Skeletal muscle satellite cell (primary cell): ENCODE results near the gene ZCCHC17.

Source experiments
- H3K27me3 ChIP-seq: 2 replicates; pipeline ENCODE4 v1.7.0; 2013; ENCODE audit warnings: low read length; ENCODE audit not compliant: control insufficient read depth, insufficient read depth
- H3K36me3 ChIP-seq: 2 replicates; pipeline ENCODE4 v1.7.0; 2013; ENCODE audit warnings: mild to moderate bottlenecking, control low read depth, low read length; ENCODE audit not compliant: insufficient read depth
- H3K4me1 ChIP-seq: 2 replicates; pipeline ENCODE4 v1.7.0; 2013; ENCODE audit warnings: low read length; ENCODE audit not compliant: control insufficient read depth, insufficient read depth
- H3K4me2 ChIP-seq: 2 replicates; pipeline ENCODE4 v1.7.0; 2013; ENCODE audit warnings: mild to moderate bottlenecking, low read length
- H3K4me3 ChIP-seq: 2 replicates; pipeline ENCODE4 v1.7.0; 2013; ENCODE audit warnings: low read length
- H3K9ac ChIP-seq: 2 replicates; pipeline ENCODE4 v1.7.0; 2013; ENCODE audit warnings: mild to moderate bottlenecking, low read depth, low read length, moderate library complexity
- H3K9me3 ChIP-seq: replicated peaks from 2 replicates; pipeline ENCODE4 v1.7.0; 2013; ENCODE audit warnings: mild to moderate bottlenecking, control low read depth, low read length

ZCCHC17 gene

GRCh38 chr1:31371121-31371959, 74.5 kb downstream of the ZCCHC17 start:
- Histone ChIP-seq H3K36me3 (peaks cover 13% of the 10 kb centered on the region), H3K9ac (no peak overlapping the region), H3K4me1 (peaks cover 30% of the 10 kb centered on the region), H3K4me2 (no peak overlapping the region), H3K27me3 (no peaks in the 10 kb centered on the region), H3K4me3 (no peak overlapping the region), H3K9me3 (no peaks in the 10 kb centered on the region)

- Histone ChIP-seq H3K4me1 (peaks cover 36% of the 10 kb centered on the region), H3K27me3 (no peaks in the 10 kb centered on the region), H3K4me2 (no peak overlapping the region), H3K36me3 (peaks cover 6% of the 10 kb centered on the region), H3K9me3 (no peaks in the 10 kb centered on the region), H3K9ac (no peak overlapping the region), H3K4me3 (no peak overlapping the region)
Measured at GRCh38 chr1:31372051-31372450, 75.2 kb downstream of the ZCCHC17 start.

- Histone ChIP-seq H3K36me3 (no peaks in the 10 kb centered on the region), H3K4me1 (peaks cover 38% of the 10 kb centered on the region), H3K4me2 (peak overlapping the region; percentile 83), H3K27me3 (no peaks in the 10 kb centered on the region), H3K9ac (peak overlapping the region; percentile 67), H3K4me3 (peak overlapping the region; percentile 70), H3K9me3 (no peaks in the 10 kb centered on the region)
Measured at GRCh38 chr1:31372751-31373055, 75.9 kb downstream of the ZCCHC17 start.

- H3K9ac ChIP-seq = peak within 1 kb of the TSS; percentile 67
- H3K27me3 ChIP-seq = no peaks in the 10 kb centered on the region
- peak within 1 kb of the TSS; percentile 70 for H3K4me3 ChIP-seq
- peaks cover 38% of the 10 kb centered on the region for H3K4me1 ChIP-seq
- no peaks in the 10 kb centered on the region for H3K36me3 ChIP-seq
- H3K9me3 ChIP-seq = no peaks in the 10 kb centered on the region
- peak within 1 kb of the TSS; percentile 83 for H3K4me2 ChIP-seq
Measured at GRCh38 chr1:31373056-31373896, 76.4 kb downstream of the ZCCHC17 start, which contains the start of gene FABP3. TSS of gene FABP3 (minus strand) at chr1:31373076. CDS start at chr1:31373014, 62 bp downstream.

GRCh38 chr1:31373897-31374486, 77.2 kb downstream of the ZCCHC17 start:
- no peaks in the 10 kb centered on the region for H3K36me3 ChIP-seq
- H3K27me3 ChIP-seq = no peaks in the 10 kb centered on the region
- H3K4me1 ChIP-seq = peaks cover 38% of the 10 kb centered on the region
- H3K9me3 ChIP-seq = no peaks in the 10 kb centered on the region
- peak overlapping the region; percentile 83 for H3K4me2 ChIP-seq
- H3K9ac ChIP-seq = no peak overlapping the region
- H3K4me3 ChIP-seq = peak overlapping the region; percentile 70

- no peak overlapping the region for H3K9ac ChIP-seq
- H3K36me3 ChIP-seq = no peaks in the 10 kb centered on the region
- no peaks in the 10 kb centered on the region for H3K27me3 ChIP-seq
- H3K4me3 ChIP-seq = no peak overlapping the region
- no peaks in the 10 kb centered on the region for H3K9me3 ChIP-seq
- peaks cover 38% of the 10 kb centered on the region for H3K4me1 ChIP-seq
- no peak overlapping the region for H3K4me2 ChIP-seq
Measured at GRCh38 chr1:31374511-31375196, 77.8 kb downstream of the ZCCHC17 start.

GRCh38 chr1:31376375-31377134, 79.7 kb downstream of the ZCCHC17 start:
- Histone ChIP-seq H3K4me1 (peaks cover 45% of the 10 kb centered on the region), H3K4me2 (peak overlapping the region; percentile 5), H3K9ac (no peak overlapping the region), H3K27me3 (no peaks in the 10 kb centered on the region), H3K36me3 (no peaks in the 10 kb centered on the region), H3K9me3 (no peaks in the 10 kb centered on the region), H3K4me3 (no peak overlapping the region)

- Histone ChIP-seq H3K36me3 (no peaks in the 10 kb centered on the region), H3K9ac (no peak overlapping the region), H3K4me2 (no peak overlapping the region), H3K4me1 (peaks cover 51% of the 10 kb centered on the region), H3K9me3 (no peaks in the 10 kb centered on the region), H3K27me3 (no peaks in the 10 kb centered on the region), H3K4me3 (no peak overlapping the region)
Measured at GRCh38 chr1:31377364-31377863, 80.6 kb downstream of the ZCCHC17 start.

GRCh38 chr1:31378001-31378400, 81.2 kb downstream of the ZCCHC17 start:
- H3K9me3 ChIP-seq = no peaks in the 10 kb centered on the region
- no peak overlapping the region for H3K4me3 ChIP-seq
- no peaks in the 10 kb centered on the region for H3K27me3 ChIP-seq
- H3K4me2 ChIP-seq = no peak overlapping the region
- H3K9ac ChIP-seq = no peak overlapping the region
- peaks cover 46% of the 10 kb centered on the region for H3K4me1 ChIP-seq
- H3K36me3 ChIP-seq = no peaks in the 10 kb centered on the region

GRCh38 chr1:31380181-31380580, 83.3 kb downstream of the ZCCHC17 start:
- Histone ChIP-seq H3K27me3 (no peaks in the 10 kb centered on the region), H3K4me3 (no peak overlapping the region), H3K9ac (no peak overlapping the region), H3K4me2 (no peak overlapping the region), H3K9me3 (no peaks in the 10 kb centered on the region), H3K4me1 (peaks cover 36% of the 10 kb centered on the region), H3K36me3 (no peaks in the 10 kb centered on the region)
